Activated CD4-positive, alpha-beta T cell treated with anti-CD3 and anti-CD28 coated beads for 36 hours (primary cell): ENCODE results near the gene NVL. TPM values are rescaled to one million over a fixed set of nuclear protein-coding genes. Genes with fewer than 3 reads are reported as not detected.

Experiments
- ATAC-seq: fragments of 200-7000 bp; cut with Tn5 transposase; one replicate; pipeline ENCODE4 v1.10.0; 2021; ENCODE audit warnings: mild to moderate bottlenecking, moderate library complexity
- CTCF ChIA-PET: fragments of 350-600 bp; sonication (Branson Sonifier 250); formaldehyde crosslinking; loops from one replicate; lab custom pipeline; 2021; ENCODE audit warnings: antibody characterized with exemption; lab: Charles Lee
- POLR2A ChIA-PET: fragments of 350-600 bp; sonication (Branson Sonifier 250); formaldehyde crosslinking; loops from one replicate; lab custom pipeline; 2021; ENCODE audit warnings: antibody characterized with exemption, inconsistent platforms; lab: Charles Lee
- DNase-seq: peaks from one replicate; pipeline ENCODE4 v3.0.0-alpha.2; 2020
- H3K27ac Mint-ChIP-seq: one replicate; pipeline ENCODE4 v1.8.0; 2021; ENCODE audit warnings: mixed read lengths
- H3K27me3 Mint-ChIP-seq: one replicate; pipeline ENCODE4 v1.8.0; 2021; ENCODE audit warnings: mixed read lengths
- H3K36me3 Mint-ChIP-seq: one replicate; pipeline ENCODE4 v1.8.0; 2021; ENCODE audit warnings: low read depth, mixed read lengths
- H3K4me1 Mint-ChIP-seq: one replicate; pipeline ENCODE4 v1.8.0; 2021; ENCODE audit warnings: mixed read lengths
- H3K4me3 Mint-ChIP-seq: one replicate; pipeline ENCODE4 v1.8.0; 2021; ENCODE audit warnings: mild to moderate bottlenecking, moderate library complexity, mixed read lengths
- H3K9me3 Mint-ChIP-seq: one replicate; pipeline ENCODE4 v1.8.0; 2021; ENCODE audit warnings: low read depth, mixed read lengths
- intact Hi-C, 2 experiments: fragments of 100-400 bp; cut with DNase I in 1 of 2; cut with micrococcal nuclease in 1 of 2; formaldehyde crosslinking; loops; one replicate each; pipeline versions ENCODE4 v1.14.2 to v1.15.1; 2022 to 2024; cut with DNase I, micrococcal nuclease
- microRNA-seq: library from miRNA; unstranded; fragments of <30 nt; microRNA quantifications from one replicate; pipeline ENCODE4 v1.2.0, GENCODE V29; 2021; ENCODE audit warnings: borderline replicate concordance
- total RNA-seq, 2 experiments: library from RNA; stranded (reverse); gene quantifications; one replicate each; pipeline ENCODE4 v1.2.3, GENCODE V29; 2021

Gene NVL
- total RNA-seq, 2 experiments from 2014 or later, result 34.2 to 44.1 TPM

DNA sequence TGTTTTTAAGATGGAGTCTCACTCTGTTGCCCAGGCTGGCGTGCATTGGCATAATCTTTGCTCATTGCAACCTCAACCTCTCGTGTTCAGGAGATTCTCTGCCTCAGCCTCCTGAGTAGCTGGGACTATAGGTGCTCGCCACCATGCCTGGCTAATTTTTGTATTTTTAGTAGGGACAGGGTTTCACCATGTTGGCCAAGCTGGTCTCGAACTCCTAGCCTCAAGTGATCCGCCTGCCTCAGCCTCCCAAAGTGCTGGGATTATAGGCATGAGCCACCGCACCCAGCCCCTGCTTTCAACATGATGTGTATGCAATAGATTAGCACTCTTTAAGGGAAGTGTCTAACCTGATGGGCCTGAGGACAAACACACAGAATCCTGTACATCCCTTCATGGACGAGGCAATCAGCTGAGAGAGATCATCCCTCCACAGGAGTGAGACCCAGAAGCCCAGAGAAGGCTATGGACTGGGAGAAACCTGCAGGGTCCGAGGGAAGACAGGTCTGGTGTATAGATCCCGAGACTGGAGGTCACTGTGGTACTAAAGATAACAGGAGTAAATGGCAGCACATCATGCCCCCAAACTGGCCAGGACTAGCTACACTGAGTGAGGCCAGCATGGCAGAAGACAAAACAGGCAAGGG lies 152.5 kb downstream of the NVL start:
- ChIA-PET POLR2A (no interaction called here), CTCF (no interaction called here)
- no peak for DNase-seq

More for the DNA sequence above, 152.5 kb downstream of the NVL start:
- Mint-ChIP-seq H3K4me3 (no peak overlapping the region), H3K36me3 (no peaks in the 10 kb centered on the region), H3K9me3 (no peaks in the 10 kb centered on the region), H3K4me1 (peaks cover 13% of the 10 kb centered on the region), H3K27me3 (peaks cover 7% of the 10 kb centered on the region), H3K27ac (no peak overlapping the region)
- intact Hi-C loops, result no loop called here
- ATAC-seq, result no peak

Small RNAs within 50 kb of the gene (microRNA-seq; reads per million reads assigned to microRNA genes)
- 2.8 reads per million for gene MIR320B2

Other genes starting within 250 kb of the NVL start
- gene FBXO28, start 216.1 kb downstream of the NVL start, total RNA-seq, result 10 to 100 TPM; 17.1 to 19.7 TPM
- 10 to 100 TPM; 24.0 to 24.5 TPM for gene DEGS1, start 146.9 kb downstream of the NVL start, total RNA-seq
- gene CNIH4, start 26.7 kb upstream of the NVL start, total RNA-seq, result 10 to 100 TPM; 29.9 to 49.6 TPM
- 10 to 100 TPM; 74.0 to 75.6 TPM for gene WDR26, start 104.6 kb upstream of the NVL start, total RNA-seq